ENCODE results near the gene B9D2. TPM values are rescaled to one million over a fixed set of nuclear protein-coding genes. Genes with fewer than 3 reads are reported as not detected.
A peak's percentile ranks its signal among the peaks of the same experiment; 100 is the strongest.

B9D2 gene
- total and polyA plus RNA-seq, 2 experiments from 2014 or later, result 2.7 to 7.4 TPM

GRCh38 chr19:41376241-41376997 is 12.5 kb upstream of the B9D2 start, which contains the start of gene TMEM91:
Gene TMEM91, plus strand, starts transcription at chr19:41376533. Its CDS starts 1,777 bp downstream, at chr19:41378310.
- Histone ChIP-seq H3F3A (replicated peaks; ENCODE audit: low read depth) (0 out of 2 replicates have a peak, but pooled peaks cover 5% of the 10 kb centered on the region), H3K27me3 (ENCODE audit: insufficient read depth) (peaks cover 7% of the 10 kb centered on the region; the same call in 1 of the 2 replicates), H4K20me1 (replicated peaks; ENCODE audit: insufficient read depth) (no peaks in the 10 kb centered on the region; the same call in 1 of the 2 replicates), H3K9me2 (ENCODE audit: insufficient read depth) (no peaks in the 10 kb centered on the region), H3K4me1 (ENCODE audit: insufficient read depth) (peaks cover 5% of the 10 kb centered on the region; the same call in 1 of the 2 replicates), H3K79me2 (replicated peaks; ENCODE audit: insufficient read depth) (no peaks in the 10 kb centered on the region), H3K27ac (ENCODE audit: low read depth) (no peak within 1 kb of the TSS; the same call in 1 of the 2 replicates), H3K4me2 (peak within 1 kb of the TSS; percentile 94), H3K4me3 (peak within 1 kb of the TSS; percentile 86), H3K36me3 (ENCODE audit: insufficient read depth) (no peaks in the 10 kb centered on the region), H2AFZ (peak within 1 kb of the TSS; percentile 92)
- Mint-ChIP-seq H3K36me3 (ENCODE audit: low read depth) (no peaks in the 10 kb centered on the region), H3K9me3 (no peaks in the 10 kb centered on the region), H3K27ac (0 out of 2 replicates have a peak within 1 kb of the TSS, but pooled peaks have one; percentile 4), H3K4me1 (peaks cover 10% of the 10 kb centered on the region), H3K4me3 (peak within 1 kb of the TSS; percentile 79), H3K27me3 (ENCODE audit: insufficient read depth, low read depth, poor library complexity) (peaks cover 21% of the 10 kb centered on the region)
- TF ChIP-seq NANOG (IDR thresholded peaks at IDR 0.05; ENCODE audit: borderline replicate concordance) (no peak), CREB1 (CRISPR knock-in tag; IDR thresholded peaks at IDR 0.05; ENCODE audit: low read depth) (0 out of 2 replicates have a peak, but pooled peaks have one; percentile 30), REST (IDR thresholded peaks at IDR 0.05; ENCODE audit: unreplicated experiment) (no peak), ZNF331 (CRISPR knock-in tag; IDR thresholded peaks at IDR 0.05; ENCODE audit: low read depth) (no peak), POLR2AphosphoS5 (IDR thresholded peaks at IDR 0.05; ENCODE audit: low read depth) (peak; percentile 54; the same call in 1 of the 2 replicates), ETS1 (IDR thresholded peaks at IDR 0.05) (no peak), STAT1 (IDR thresholded peaks at IDR 0.05; ENCODE audit: unreplicated experiment) (no peak)
- TF ChIP-seq, protein P1, sequence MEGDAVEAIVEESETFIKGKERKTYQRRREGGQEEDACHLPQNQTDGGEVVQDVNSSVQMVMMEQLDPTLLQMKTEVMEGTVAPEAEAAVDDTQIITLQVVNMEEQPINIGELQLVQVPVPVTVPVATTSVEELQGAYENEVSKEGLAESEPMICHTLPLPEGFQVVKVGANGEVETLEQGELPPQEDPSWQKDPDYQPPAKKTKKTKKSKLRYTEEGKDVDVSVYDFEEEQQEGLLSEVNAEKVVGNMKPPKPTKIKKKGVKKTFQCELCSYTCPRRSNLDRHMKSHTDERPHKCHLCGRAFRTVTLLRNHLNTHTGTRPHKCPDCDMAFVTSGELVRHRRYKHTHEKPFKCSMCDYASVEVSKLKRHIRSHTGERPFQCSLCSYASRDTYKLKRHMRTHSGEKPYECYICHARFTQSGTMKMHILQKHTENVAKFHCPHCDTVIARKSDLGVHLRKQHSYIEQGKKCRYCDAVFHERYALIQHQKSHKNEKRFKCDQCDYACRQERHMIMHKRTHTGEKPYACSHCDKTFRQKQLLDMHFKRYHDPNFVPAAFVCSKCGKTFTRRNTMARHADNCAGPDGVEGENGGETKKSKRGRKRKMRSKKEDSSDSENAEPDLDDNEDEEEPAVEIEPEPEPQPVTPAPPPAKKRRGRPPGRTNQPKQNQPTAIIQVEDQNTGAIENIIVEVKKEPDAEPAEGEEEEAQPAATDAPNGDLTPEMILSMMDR (conservative IDR thresholded peaks at IDR 0.05; ENCODE audit: low read depth in 2 of 2), result no peak
- ATAC-seq (peak; percentile 85), DNase-seq (ENCODE audit: low spot score) (peak; percentile 82)
